Tongue (tissue), 2 donors: ENCODE data around the gene LCNL1. TPM values are rescaled to one million over a fixed set of nuclear protein-coding genes. Genes with fewer than 3 reads are reported as not detected.

Experiments
- DNase-seq: peaks from one replicate; pipeline ENCODE4 v3.0.0-alpha.2; 2015
- total RNA-seq: library from RNA; depleted of rRNA; stranded (reverse); fragments of >200 nt; gene quantifications from one replicate; pipeline ENCODE4 v1.2.3, GENCODE V29; 2014

The LCNL1 gene
- total RNA-seq, 1 donor from 2014 or later: 0.31 TPM

DNA sequence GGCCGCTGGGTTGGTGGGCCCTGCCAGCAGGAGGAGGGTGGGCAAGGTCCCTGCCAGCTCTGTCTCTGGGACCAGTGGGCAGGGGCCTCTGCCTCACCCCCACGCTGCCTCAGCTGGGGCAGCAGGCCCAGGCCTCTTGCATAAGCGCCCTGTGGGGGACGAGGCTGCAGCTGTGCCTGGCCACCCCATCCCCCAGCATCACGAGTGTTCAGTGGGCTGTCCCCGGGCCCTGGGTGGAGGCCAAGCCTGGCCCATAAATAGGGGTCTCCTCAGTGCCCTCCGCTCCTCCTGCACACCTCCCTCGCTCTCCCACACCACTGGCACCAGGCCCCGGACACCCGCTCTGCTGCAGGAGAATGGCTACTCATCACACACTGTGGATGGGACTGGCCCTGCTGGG, 5.6 kb upstream of the LCNL1 start, which contains the start of gene PTGDS:
TSS of gene PTGDS (plus strand) at position 282 of the 400 bp plus-strand sequence. CDS start at position 357, 75 bp downstream.
- peak; percentile 66 for DNase-seq

DNA sequence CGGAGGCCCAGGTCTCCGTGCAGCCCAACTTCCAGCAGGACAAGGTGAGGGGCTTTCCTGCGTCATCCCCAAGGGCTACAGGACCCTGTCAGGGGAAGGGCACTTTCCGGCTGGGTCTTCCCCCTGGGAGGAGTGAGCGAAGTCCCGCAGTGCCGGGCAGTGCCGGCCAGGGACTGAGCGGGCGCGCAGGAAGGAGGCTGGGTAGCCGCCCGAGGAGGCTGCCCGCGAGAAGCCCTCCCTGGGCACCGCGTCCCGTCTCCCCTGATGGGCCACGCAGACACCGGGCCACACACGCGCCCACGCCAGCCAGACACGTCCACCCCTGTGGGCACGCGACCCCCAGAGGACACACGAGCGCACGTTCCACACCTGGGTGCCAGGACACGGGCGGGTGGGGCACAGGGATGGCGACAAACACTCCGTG, 5.1 kb upstream of the LCNL1 start:
- DNase-seq: no peak

DNA sequence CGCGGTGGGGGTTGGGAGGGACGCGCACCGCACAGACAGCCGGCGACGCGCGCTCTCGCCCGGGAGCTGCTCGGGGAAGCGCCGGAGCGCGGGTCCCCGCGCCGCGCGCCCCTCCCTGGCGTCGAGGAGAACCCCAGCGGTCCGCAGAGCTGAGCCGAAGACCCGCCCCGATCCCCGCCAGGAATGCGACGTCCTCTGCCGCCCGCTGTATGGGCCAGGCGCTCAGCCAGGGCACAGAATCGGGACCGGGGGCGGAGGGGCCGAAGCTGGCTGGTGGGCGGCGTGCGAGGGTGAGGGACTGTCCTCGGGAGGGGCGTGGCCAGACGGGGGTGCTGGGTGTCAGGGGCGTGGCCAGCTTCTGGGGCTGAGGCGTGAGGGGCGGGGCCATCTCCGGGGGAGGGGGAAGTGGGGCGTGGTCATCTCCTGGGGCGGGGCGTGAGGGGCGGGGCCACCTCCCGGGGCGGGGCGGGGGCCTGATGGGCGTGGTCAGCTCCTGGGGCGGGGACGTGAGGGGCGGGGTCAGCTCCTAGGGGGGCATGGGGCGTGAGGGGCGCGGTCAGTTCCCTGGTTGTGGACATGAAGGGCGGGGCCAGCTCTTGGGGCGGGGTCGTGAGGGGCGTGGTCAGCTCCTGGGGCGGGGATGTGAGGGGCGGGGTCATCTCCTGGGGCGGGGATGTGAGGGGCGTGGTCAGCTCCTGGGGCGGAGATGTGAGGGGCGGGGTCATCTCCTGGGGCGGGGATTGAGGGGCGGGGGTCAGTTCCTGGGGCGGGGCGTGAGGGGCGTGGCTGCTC, 4.5 kb upstream of the LCNL1 start:
- DNase-seq: peak; percentile 67

DNA sequence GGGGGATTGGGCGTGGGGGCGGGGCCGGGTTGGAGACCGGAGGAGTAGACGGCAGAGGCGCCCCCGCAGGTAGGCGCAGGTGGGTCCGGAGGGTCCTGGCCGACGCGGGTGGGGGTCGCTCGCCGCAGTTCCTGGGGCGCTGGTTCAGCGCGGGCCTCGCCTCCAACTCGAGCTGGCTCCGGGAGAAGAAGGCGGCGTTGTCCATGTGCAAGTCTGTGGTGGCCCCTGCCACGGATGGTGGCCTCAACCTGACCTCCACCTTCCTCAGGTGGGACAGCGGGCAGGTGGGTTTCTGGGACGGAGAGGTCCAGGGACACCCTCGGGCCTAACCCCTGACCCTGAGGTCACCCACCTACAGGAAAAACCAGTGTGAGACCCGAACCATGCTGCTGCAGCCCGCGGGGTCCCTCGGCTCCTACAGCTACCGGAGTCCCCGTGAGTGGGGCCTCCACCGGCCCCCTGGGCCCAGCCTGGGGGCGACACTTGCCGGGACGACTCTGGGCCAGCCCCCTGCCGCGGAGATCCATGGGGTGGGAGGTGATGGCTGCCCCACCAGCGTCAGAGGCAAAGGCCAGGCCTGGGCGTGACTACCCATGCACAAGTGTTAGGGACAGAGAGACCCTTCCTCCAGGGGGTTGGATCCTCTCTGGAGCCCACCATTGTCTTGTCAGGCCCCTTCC, 3.8 kb upstream of the LCNL1 start:
- no peak for DNase-seq

DNA sequence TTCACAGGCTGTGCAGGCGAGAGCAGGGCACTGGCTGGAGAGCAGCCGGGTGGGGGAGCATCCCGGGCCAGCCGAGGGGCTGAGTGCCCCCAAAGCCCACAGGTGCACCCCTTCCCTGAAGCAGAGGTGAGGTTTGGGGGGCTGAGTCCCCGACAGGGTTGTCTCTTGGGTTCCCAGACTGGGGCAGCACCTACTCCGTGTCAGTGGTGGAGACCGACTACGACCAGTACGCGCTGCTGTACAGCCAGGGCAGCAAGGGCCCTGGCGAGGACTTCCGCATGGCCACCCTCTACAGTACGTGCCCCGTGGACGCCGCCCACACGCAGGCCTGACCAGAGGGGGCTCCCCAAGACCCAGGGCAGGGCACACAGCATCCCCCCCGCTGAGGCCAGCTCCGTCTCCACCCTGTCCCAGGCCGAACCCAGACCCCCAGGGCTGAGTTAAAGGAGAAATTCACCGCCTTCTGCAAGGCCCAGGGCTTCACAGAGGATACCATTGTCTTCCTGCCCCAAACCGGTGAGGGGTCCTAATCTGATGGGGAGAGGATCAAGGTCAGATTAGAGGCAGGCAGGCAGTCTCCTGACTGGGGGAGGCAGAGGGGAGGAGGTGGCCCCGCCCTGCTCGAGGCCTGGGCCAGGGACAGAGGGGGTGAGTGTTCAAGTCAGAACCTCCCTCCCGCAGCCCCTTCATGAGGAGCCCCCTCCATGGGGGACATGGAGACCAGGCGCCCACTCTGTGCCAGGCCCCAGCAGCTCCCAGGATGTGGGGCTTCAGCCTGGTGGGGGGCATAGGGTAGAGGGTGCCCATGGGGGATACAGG, 2.8 kb upstream of the LCNL1 start:
- no peak for DNase-seq

DNA sequence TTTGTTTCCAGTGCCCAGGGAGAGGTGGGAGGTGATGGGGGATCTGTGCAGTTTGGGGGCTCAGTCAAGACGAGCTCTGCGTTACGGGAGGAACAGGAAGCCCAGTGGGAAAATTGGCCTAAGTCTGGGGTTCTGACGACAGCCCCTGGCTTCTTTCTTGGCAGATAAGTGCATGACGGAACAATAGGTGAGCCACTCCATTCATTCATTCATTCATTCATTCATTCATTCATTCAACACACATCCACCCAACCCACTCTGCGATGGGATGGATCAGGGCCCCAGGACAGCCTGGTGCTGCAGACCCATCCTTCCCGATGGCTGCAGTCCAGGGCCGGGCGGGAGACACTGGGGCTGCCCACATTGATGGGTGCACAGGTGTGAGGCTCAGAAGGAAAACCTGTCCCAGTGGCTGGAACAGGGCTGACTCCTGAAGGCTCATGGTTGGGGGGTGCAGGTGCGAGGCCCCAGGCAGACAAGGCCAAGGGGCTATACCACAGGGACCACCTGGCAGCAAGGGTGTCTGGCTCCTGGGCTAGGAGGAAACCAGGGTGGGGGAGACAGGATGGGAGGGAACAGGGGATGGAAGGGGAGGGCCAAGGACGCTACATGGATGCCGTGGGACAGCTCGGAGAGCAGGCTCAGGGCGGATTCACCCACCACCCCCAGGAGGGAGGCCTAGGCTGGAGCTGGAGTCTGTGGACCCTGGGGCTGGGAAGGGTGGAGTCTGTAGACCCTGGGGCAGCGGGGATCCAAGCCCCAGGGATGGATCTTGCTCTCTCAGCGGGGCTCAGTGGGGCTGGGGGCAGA, 1.9 kb upstream of the LCNL1 start:
- no peak for DNase-seq

DNA sequence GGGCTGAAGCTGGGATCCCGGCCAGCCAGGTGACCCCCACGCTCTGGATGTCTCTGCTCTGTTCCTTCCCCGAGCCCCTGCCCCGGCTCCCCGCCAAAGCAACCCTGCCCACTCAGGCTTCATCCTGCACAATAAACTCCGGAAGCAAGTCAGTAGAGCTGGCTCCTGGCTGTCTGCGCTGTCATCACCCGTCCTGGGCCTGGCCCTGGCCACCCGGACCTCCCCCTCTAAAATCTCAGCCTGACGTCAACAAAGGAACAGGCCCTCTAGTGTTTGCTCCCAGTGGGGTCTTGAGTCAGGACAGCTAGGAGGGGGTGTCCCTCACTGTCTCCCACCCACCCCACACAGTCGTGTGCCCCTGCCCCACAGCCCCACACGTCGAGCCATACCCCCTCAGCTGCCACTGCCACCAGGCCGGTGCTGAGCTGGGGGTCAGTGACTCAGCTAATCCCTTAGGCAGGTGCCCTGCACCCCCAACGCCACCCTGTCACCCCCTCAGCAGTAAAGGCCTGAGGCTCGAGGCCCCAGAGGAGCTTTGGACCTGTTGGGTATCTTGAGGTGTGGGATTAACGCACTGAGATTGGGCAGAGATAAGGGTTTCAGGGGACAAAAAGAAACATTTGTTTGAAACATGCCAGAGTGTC, 1.1 kb upstream of the LCNL1 start:
- DNase-seq: no peak

DNA sequence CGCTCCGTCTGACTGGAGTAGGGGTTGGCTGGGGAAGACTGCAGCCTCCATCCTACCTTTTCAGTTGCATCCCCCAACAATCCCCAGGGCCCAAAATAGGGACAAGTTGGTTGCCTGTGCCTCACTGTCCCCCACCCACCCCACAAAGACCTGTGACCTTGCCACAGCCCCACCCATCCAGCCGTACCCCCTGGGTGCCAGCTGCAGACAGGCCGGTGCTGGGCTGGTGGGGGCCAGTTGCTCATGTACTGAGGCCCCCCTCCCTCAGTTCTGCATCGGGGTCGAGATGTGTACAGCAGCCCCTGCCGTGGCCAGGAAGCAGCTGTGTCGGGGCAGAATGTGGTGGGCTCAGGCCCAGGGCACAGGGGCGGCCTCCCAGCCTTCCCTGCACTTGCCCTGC, 374 bp downstream of the LCNL1 start:
- DNase-seq: no peak

DNA sequence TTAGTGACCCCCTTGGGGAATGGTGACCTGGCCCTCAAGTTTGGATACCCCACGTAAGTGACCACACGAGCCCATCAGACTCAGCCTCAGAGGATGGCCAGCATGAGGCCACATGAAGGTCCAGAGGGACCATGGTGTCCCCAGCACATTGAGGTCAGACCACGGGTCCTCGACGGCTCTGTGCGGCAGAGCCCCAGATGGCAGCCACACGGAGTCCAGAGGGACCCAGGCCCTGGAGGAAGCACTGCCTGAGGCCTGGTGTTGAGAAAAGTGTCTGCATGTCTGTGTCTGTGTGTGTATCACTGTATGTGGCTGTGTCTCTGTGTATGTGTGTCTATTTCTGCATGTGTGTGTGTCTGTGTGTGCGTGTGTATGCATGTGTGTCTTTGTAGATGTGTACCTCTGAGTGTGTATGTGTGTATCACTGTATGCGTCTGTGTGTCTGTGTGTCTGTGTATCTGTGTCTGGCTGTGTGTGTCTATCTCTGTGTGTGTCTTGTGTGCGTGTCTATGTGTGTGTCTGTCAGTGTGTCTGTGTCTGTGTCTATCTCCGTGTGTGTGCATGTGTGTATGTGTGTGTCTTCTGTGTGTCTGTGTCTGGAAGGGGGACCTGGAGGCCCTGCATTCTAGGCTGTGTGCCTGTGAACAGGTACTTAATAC, 992 bp downstream of the LCNL1 start:
- DNase-seq: no peak

DNA sequence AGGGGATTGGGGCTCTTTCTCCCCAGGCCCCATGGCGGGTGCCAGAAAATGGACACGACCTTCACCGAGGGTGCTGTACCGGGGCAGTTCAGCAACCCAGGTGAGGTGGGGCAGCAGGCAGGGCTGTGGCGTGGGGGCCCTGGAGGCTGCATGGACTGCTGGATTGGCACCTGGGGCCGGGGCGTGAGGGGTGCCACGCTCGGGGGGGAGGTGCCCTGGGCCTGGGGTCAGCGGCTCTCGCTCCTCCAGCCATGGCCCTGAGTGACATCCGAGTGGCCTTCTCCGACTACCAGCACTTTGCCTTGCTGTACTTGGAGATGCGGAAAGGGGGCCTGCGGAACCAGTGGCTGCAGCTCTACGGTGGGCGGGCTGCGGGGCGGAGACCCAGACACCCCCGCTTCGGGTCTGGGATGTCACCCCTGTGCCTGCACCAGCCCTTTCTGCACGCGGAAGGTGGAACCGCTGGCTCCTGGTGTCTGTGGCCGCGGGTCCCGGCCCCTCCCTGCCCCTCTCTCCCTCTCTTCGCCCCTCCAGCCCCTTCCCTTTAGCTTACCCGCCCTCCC, 1.8 kb downstream of the LCNL1 start:
- DNase-seq: no peak

DNA sequence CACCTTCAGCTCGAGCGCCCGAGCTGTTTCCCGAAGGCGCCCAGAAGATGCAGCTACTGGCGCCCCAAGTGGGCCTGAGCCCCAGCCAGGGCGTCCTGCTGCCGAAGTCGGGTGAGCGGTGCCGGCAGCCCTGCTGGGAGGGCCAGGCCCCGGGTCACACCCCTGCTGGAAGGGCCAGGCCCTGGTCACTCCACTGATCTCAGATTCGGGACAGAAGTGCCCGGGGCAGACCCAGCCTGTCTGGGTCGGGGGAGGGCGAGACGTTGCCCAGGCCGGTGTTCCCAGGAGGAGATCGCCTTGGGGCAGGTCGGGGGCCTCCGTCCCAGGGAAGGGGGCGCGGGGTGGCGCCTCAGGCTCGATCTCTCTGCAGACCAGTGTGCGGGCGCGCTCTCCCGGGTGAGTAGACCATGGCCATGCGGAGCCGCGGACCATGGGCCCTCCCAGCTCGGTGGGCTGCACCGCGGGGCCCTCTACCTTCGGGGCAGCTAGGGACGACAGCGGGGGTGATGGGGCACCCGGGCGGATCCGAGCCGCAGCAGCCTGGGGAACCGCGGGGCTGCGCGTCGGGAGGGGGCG, 2.3 kb downstream of the LCNL1 start:
- no peak for DNase-seq

DNA sequence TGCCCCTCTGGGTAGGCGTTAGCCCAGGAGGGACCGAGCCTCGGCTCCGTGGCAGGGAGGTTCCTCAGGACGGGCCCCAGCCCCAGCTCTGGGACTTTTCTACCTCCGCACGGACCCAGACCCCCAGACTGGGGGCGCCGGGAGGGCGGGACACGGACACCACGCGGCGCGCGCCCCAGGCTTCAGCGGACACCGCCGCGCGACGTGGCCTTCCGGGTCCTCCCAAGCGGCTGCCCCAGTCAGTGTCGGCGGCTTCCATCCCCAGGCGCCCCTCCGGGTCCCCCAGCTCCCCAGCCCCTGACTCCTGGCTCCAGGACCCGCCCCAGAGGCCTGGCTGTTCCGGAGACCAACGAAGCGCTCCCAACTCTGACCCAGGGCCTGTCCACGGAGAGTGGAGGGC, 3.1 kb downstream of the LCNL1 start:
- DNase-seq: no peak

DNA sequence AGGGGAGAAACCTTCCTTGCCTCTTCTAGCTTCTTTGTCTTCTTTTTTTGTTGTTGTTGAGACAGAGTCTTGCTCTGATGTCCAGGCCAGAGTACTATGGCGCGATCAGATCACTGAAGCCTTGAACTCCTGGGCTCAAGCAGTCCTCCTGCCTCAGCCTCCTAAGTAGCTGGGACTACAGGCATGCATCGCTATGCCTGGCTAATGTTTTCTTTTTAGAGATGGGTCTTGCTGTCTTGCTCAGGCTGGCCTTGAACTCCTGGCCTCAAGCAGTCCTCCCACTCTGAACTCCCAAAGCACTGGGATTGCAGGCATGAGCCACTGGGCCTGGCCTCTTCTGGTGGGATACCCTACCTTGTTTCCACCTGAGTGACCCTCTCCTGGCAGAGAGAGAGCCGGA, 6.1 kb downstream of the LCNL1 start:
- DNase-seq: no peak

DNA sequence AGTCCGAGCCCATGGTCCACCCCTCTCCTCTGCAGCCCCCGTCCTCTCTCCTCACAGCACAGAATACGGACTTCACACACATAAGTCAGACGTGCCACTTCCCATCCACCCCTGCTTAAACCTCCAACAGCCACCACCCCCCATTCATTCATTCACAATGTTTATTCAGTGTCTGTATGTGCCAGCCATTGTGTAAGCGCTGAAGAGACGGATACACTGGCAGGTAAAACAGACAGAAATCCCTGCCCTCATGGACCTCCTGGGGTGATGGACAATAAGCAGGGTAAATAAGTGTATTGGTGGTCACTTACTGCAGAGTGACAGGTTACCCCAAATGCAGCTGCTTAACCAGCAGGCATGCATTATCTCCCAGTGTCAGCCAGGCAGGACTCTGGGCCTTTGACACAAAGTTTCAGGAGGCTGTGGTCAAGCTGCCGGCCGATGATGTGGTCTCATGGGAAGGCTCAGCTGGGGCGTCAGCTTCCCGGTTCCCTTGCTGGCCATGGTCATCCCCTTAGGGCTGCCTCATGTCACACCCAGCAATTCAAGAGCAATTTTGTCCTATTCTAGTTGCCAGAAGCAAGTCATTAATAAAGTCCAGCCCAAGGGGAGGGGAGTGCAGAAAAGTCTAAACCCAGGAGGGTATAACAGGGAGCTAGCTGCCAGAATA, 7.6 kb downstream of the LCNL1 start:
- no peak for DNase-seq

DNA sequence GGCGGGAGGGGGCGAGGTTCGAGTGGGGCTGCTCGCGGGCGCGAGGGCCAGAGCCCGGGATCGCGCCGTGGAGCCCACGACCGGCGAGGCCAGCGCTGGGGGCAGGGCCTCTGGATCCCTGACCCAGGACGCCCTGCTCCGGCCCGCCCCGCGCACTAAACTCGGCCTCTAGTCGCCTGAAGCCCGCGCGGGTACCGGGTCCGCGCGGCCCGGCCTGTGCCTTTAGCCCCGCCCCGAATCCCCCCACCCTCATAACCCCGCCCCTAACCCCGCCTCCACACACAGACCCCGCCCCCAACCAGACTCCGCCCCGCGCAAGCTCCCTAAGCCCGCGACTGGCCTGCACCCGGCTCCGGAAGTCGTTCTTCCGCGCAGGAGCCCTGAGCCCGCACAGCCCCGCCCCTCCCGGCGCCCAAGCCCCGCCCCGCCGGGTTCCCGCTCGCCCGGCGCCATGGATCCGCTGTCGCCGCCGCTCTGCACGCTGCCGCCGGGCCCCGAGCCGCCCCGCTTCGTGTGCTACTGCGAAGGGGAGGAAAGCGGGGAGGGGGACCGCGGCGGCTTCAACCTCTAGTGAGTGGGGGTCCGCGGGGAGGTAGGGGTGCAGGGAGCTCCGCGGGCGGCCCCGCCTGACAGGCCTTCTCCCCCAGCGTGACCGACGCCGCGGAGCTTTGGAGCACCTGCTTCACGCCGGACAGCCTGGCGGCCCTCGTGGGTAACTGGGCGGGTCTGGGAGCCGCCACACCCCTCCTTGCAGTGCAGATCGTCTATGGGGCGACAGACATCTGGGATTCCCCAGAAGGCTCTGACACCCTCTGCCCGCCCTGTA, 9.4 kb downstream of the LCNL1 start, which contains the start of gene PAXX:
TSS of gene PAXX (plus strand) at position 430 of the 826 bp plus-strand sequence. CDS start at position 452, 22 bp downstream.
- peak; percentile 95 for DNase-seq

DNA sequence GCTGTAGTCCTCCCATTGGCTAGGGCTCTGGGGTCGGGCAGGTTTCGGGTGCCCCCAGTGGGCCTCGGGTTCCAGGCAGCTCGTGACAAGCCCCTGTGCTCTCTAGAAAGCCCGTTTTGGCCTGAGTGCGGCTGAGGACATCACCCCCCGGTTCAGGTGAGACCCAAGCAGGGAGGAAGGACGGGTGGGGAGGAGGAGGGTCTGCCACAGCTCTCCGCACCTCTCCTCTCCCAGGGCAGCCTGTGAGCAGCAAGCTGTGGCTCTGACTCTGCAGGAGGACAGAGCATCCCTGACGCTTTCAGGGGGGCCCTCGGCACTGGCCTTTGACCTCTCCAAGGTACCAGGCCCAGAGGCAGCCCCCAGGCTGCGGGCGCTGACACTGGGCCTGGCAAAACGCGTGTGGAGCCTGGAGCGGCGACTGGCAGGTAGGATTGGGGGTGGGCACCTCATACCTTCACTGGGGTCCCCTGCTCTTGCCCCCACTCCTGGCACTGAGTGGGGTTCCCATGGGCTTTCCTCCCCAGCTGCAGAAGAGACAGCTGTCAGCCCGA, 10.1 kb downstream of the LCNL1 start:
- no peak for DNase-seq

DNA sequence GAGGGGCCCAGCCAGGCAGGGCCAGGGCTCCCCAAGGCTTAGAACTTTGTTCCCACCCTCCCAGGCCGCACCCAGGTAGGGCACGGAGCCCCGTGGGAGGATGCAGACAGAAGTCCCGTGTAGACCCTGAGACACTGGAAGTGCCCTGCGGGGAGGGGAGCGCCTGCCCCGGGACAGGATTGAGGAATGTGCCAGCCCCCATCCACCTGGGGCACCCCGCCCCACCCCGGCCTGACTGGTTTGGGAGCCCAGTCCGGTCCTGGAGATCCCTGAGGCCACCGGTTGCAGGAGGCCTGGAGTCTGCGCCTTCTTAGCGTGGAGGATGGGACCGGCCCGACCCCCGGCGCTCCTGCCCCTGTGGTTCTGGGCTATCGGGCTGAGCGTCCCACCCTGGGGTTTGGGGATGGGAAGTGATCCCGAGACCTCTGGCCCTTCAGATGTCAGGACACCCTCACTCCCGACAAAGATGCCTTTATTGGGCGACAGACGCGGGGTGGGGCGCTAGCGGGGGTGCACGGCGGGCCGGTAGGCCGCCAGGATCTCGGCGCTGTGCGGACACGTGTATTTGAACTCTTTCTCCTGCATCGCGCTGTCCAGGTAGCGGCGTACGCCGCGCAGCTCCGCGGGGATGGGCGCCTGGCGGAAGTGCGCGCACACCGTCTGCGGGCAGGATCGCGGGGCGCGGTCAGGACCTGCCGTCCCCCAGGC, 11.5 kb downstream of the LCNL1 start:
- DNase-seq: no peak

DNA sequence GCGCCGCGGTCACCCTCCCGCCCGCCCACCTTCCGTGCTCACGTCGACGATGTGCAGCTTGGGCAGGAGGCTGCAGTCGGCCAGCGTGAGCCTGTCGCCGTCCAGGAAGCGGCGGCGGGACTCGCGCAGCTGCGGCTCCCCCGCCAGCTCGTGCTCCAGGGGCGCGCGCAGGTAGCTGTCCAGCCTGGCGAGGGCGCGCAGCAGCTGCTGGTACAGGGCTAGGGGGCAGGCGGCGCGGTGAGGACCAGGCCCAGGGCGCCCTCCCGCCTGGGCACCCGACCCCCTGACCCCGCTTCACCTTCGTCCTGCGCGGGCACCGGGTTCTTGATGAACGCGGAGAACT, 12.1 kb downstream of the LCNL1 start:
- DNase-seq: peak; percentile 28
